Panc1 (cell line): ENCODE results near the gene PPFIA3. TPM values are rescaled to one million over a fixed set of nuclear protein-coding genes. Genes with fewer than 3 reads are reported as not detected.
A peak's percentile ranks its signal among the peaks of the same experiment; 100 is the strongest.

Experiments
- ATAC-seq: fragments of 200-7000 bp; cut with Tn5 transposase; 2 replicates; pipeline ENCODE4 v1.9.1; 2020; ENCODE audit warnings: mild to moderate bottlenecking, moderate library complexity
- BruUV-seq: library from RNA; stranded (reverse); fragments of 400-500 nt; replicated peaks from 2 replicates; lab custom pipeline; 2021; lab: Mats Ljungman, UMichigan
- CTCF ChIA-PET: fragments of 300-600 bp; sonication (Branson Sonifier 250); formaldehyde crosslinking; loops from one replicate; lab custom pipeline; 2022; ENCODE audit warnings: antibody characterized with exemption; lab: Charles Lee
- POLR2A ChIA-PET: fragments of 300-600 bp; sonication (Branson Sonifier 250); formaldehyde crosslinking; loops from one replicate; lab custom pipeline; 2022; ENCODE audit warnings: antibody characterized with exemption; lab: Charles Lee
- DNase-seq: peaks from one replicate; pipeline ENCODE4 v3.0.0-alpha.2; 2010; ENCODE audit warnings: low read depth, low spot score
- H3K27ac ChIP-seq: 2 replicates; pipeline ENCODE4 v1.5.1; 2011; ENCODE audit warnings: mild to moderate bottlenecking, low read length, inconsistent platforms
- H3K27me3 ChIP-seq: fragments of 200-500 bp; sonication (Bioruptor generic); 2 replicates; pipeline ENCODE4 v1.6.0; 2014; ENCODE audit warnings: low read length, inconsistent platforms; ENCODE audit not compliant: control insufficient read depth, insufficient read depth
- H3K36me3 ChIP-seq: fragments of 200-500 bp; sonication (Bioruptor generic); 2 replicates; pipeline ENCODE4 v1.5.1; 2014; ENCODE audit warnings: inconsistent platforms, mild to moderate bottlenecking, low read length, moderate library complexity; ENCODE audit not compliant: control insufficient read depth, insufficient read depth
- H3K4me1 ChIP-seq: 2 replicates; pipeline ENCODE4 v1.5.1; 2011; ENCODE audit warnings: inconsistent platforms, mild to moderate bottlenecking, low read length, moderate library complexity; ENCODE audit not compliant: control insufficient read depth, insufficient read depth
- H3K4me3 ChIP-seq, 2 experiments: 2 replicates each; pipeline ENCODE4 v1.5.1; 2011 to 2012; ENCODE audit warnings: low read depth in 2 of 2, low read length in 2 of 2, mild to moderate bottlenecking in 2 of 2, inconsistent platforms in 1 of 2, moderate library complexity in 1 of 2
- H3K9me3 ChIP-seq: fragments of 200-500 bp; sonication (Bioruptor generic); 2 replicates; pipeline ENCODE4 v1.5.1; 2014; ENCODE audit warnings: low read depth, mild to moderate bottlenecking, inconsistent platforms, low read length, moderate library complexity; ENCODE audit not compliant: control insufficient read depth, insufficient read depth
- POLR2AphosphoS5 ChIP-seq: IDR thresholded peaks from 2 replicates; pipeline ENCODE4 v1.6.1; 2012; ENCODE audit warnings: mild to moderate bottlenecking, low read depth, low read length, moderate library complexity
- REST ChIP-seq, 2 experiments: IDR thresholded peaks; 2 replicates each; pipeline ENCODE4 v1.6.1; 2011 to 2012; ENCODE audit warnings: low read depth in 2 of 2, control low read depth in 1 of 2, low read length in 1 of 2, mild to moderate bottlenecking in 1 of 2, moderate library complexity in 1 of 2; ENCODE audit not compliant: insufficient read depth in 1 of 2
- SIN3A ChIP-seq: IDR thresholded peaks from 2 replicates; pipeline ENCODE4 v1.6.1; 2012; ENCODE audit warnings: low read depth, mild to moderate bottlenecking, low read length, moderate library complexity, borderline replicate concordance; ENCODE audit not compliant: insufficient read depth
- TCF7L2 ChIP-seq: IDR thresholded peaks from 2 replicates; pipeline ENCODE4 v1.6.1; 2011; ENCODE audit warnings: mild to moderate bottlenecking, low read depth, low read length, inconsistent platforms
- in situ Hi-C: cut with HindIII; loops from 2 replicates; pipeline ENCODE4 v1.10.0; 2016; ENCODE audit warnings: low sequenced_read_pairs, low pct_unique_long_range_greater_than_20kb
- intact Hi-C: fragments of 100-400 bp; cut with micrococcal nuclease; formaldehyde crosslinking; loops from one replicate; pipeline ENCODE4 v1.10.0; 2022; ENCODE audit not compliant: unreplicated experiment
- total RNA-seq: library from RNA; stranded (reverse); gene quantifications from one replicate; pipeline ENCODE4 v1.2.1, GENCODE V29; 2021; ENCODE audit not compliant: unreplicated experiment
- TF ChIP-seq, protein P1 (sequence below): fragments of 450-650 bp; IDR thresholded peaks from 2 replicates; pipeline ENCODE4 v1.5.1; 2017; ENCODE audit warnings: mild to moderate bottlenecking

Gene PPFIA3
- total RNA-seq, 1 experiment from 2014 or later, result 21.7 TPM

DNA sequence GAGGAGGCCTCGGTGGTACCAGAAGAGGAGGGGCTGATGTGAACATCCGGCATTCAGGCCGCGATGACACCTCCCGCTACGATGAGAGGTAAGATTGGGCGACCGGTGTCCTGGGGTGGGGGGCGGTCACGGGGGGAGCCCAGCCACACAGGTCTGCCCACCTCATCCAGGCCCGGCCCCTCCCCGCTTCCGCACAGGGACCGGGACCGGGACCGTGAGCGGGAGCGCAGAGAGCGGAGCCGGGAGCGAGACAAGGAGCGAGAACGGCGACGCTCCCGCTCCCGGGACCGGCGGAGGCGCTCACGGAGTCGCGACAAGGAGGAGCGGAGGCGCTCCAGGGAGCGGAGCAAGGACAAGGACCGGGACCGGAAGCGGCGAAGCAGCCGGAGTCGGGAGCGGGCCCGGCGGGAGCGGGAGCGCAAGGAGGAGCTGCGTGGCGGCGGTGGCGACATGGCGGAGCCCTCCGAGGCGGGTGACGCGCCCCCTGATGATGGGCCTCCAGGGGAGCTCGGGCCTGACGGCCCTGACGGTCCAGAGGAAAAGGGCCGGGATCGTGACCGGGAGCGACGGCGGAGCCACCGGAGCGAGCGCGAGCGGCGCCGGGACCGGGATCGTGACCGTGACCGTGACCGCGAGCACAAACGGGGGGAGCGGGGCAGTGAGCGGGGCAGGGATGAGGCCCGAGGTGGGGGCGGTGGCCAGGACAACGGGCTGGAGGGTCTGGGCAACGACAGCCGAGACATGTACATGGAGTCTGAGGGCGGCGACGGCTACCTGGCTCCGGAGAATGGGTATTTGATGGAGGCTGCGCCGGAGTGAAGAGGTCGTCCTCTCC lies 11.5 kb upstream of the PPFIA3 start:
- POLR2A ChIA-PET, result no interaction called here
- CTCF ChIA-PET, result no interaction called here
- TSS peak; percentile 84 for BruUV-seq

DNA sequence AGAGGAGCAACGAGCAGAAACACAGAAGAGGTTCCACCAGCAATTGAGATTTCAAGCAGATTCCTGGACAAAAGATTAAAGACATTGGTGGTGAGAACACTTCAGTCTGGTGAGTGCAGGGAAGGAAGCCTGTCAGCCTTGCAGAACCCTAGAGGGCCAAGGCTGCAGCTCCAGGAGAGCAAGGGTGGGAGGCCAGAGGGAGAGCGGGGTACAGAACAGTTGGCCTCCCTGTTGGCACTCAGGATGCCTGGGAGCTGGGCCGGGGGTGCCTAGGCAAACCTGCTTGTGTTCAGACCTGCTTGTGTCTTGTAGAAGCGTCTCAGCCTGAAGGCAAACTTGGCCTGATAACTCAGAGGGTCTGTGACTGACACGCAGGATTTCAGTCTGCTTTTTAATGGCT lies 10.3 kb upstream of the PPFIA3 start:
- Histone ChIP-seq H3K9me3 (no peaks in the 10 kb centered on the region), H3K27me3 (no peaks in the 10 kb centered on the region), H3K36me3 (no peaks in the 10 kb centered on the region; the same call in 1 of the 2 replicates), H3K4me1 (peaks cover 4% of the 10 kb centered on the region; the same call in 1 of the 2 replicates), H3K4me3 (no peak overlapping the region), H3K27ac (no peak overlapping the region)
- BruUV-seq, result no TSS peak
- TF ChIP-seq POLR2AphosphoS5, result no peak
- no peak for TF ChIP-seq TCF7L2
- TF ChIP-seq, protein P1, sequence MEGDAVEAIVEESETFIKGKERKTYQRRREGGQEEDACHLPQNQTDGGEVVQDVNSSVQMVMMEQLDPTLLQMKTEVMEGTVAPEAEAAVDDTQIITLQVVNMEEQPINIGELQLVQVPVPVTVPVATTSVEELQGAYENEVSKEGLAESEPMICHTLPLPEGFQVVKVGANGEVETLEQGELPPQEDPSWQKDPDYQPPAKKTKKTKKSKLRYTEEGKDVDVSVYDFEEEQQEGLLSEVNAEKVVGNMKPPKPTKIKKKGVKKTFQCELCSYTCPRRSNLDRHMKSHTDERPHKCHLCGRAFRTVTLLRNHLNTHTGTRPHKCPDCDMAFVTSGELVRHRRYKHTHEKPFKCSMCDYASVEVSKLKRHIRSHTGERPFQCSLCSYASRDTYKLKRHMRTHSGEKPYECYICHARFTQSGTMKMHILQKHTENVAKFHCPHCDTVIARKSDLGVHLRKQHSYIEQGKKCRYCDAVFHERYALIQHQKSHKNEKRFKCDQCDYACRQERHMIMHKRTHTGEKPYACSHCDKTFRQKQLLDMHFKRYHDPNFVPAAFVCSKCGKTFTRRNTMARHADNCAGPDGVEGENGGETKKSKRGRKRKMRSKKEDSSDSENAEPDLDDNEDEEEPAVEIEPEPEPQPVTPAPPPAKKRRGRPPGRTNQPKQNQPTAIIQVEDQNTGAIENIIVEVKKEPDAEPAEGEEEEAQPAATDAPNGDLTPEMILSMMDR, result no peak
- TF ChIP-seq REST (IDR thresholded peaks at IDR 0.05; ENCODE audit: insufficient read depth in 1 of 2, low read depth in 2 of 2, low read length in 1 of 2), result no peak
- TF ChIP-seq SIN3A, result no peak
- DNase-seq (no peak), ATAC-seq (no peak)
- ChIA-PET POLR2A (no interaction called here), CTCF (no interaction called here)
- in situ Hi-C loops, result no loop called here
- intact Hi-C loops, result no loop called here

More for the DNA sequence above, 11.5 kb upstream of the PPFIA3 start:
- intact Hi-C loops, result no loop called here
- in situ Hi-C loops, result no loop called here
- Histone ChIP-seq H3K4me1 (no peaks in the 10 kb centered on the region), H3K27ac (no peak overlapping the region), H3K9me3 (no peaks in the 10 kb centered on the region), H3K4me3 (no peak overlapping the region), H3K36me3 (no peaks in the 10 kb centered on the region; the same call in 1 of the 2 replicates), H3K27me3 (no peaks in the 10 kb centered on the region)
- ATAC-seq (no peak), DNase-seq (no peak)
- TF ChIP-seq POLR2AphosphoS5, result no peak
- no peak for TF ChIP-seq REST (IDR thresholded peaks at IDR 0.05; ENCODE audit: insufficient read depth in 1 of 2, low read depth in 2 of 2, low read length in 1 of 2)
- no peak for TF ChIP-seq TCF7L2
- TF ChIP-seq, protein P1, result no peak
- TF ChIP-seq SIN3A, result no peak
